HEK293 (cell line): ENCODE measurements around the gene ZCCHC24.

ENCODE experiments used
- CTCF ChIA-PET: fragments of 350-600 bp; formaldehyde crosslinking; extraction: SDS; loops from one replicate; lab custom pipeline; 2021; ENCODE audit warnings: antibody characterized with exemption; lab: Yijun Ruan, JAX
- POLR2A ChIA-PET: fragments of 300-600 bp; formaldehyde crosslinking; extraction: SDS; loops from one replicate; lab custom pipeline; 2020; ENCODE audit warnings: antibody characterized with exemption, inconsistent platforms; lab: Yijun Ruan, JAX
- H3K27ac ChIP-seq: fragments of 200-500 bp; sonication (Bioruptor generic); 2 replicates; pipeline ENCODE4 v1.5.1; 2014; ENCODE audit warnings: low read depth, low read length, control low read depth, inconsistent platforms; ENCODE audit errors: extremely low read depth
- H3K36me3 ChIP-seq, 2 experiments: fragments of 200-500 bp in 1 of 2; sonication (Bioruptor generic) in 1 of 2; 1 replicate in 1 of 2; 2 replicates in 1 of 2; pipeline ENCODE4 v1.5.1; 2014 to 2017; ENCODE audit warnings: inconsistent platforms in 2 of 2, low read length in 2 of 2; ENCODE audit not compliant: control insufficient read depth in 2 of 2, insufficient read depth in 1 of 2
- H3K4me1 ChIP-seq: fragments of 200-500 bp; sonication (Bioruptor generic); 2 replicates; pipeline ENCODE4 v1.5.1; 2014; ENCODE audit warnings: mild to moderate bottlenecking, low read length, inconsistent platforms; ENCODE audit not compliant: control insufficient read depth, insufficient read depth
- H3K4me3 ChIP-seq: 2 replicates; pipeline ENCODE4 v1.5.1; 2011; ENCODE audit warnings: low read depth, mild to moderate bottlenecking, control low read depth, low read length, moderate library complexity
- H3K9me3 ChIP-seq: fragments of 200-500 bp; sonication (Bioruptor generic); 2 replicates; pipeline ENCODE4 v1.5.1; 2014; ENCODE audit warnings: low read depth, low read length, inconsistent platforms; ENCODE audit not compliant: control insufficient read depth, insufficient read depth
- OVOL3 ChIP-seq: fragments of 450-650 bp; formaldehyde crosslinking; IDR thresholded peaks from 2 replicates; pipeline ENCODE4 v1.5.1; 2016; ENCODE audit warnings: missing biosample characterization, missing genetic modification characterization
- SALL2 ChIP-seq: fragments of 450-650 bp; formaldehyde crosslinking; IDR thresholded peaks from 2 replicates; pipeline ENCODE4 v1.5.0; 2017; ENCODE audit warnings: missing biosample characterization, mild to moderate bottlenecking, missing genetic modification characterization, borderline replicate concordance
- ZBTB17 ChIP-seq: fragments of 450-650 bp; formaldehyde crosslinking; IDR thresholded peaks from 2 replicates; pipeline ENCODE4 v1.5.1; 2016; ENCODE audit warnings: missing biosample characterization, missing genetic modification characterization
- ZBTB20 ChIP-seq: fragments of 450-650 bp; formaldehyde crosslinking; IDR thresholded peaks from 2 replicates; pipeline ENCODE4 v1.5.1; 2016; ENCODE audit warnings: missing biosample characterization, missing genetic modification characterization
- ZFHX2 ChIP-seq: fragments of 450-650 bp; formaldehyde crosslinking; conservative IDR thresholded peaks from 2 replicates; pipeline ENCODE4 v1.5.1; 2016; ENCODE audit warnings: missing biosample characterization, missing genetic modification characterization
- ZFP69B ChIP-seq: fragments of 450-650 bp; formaldehyde crosslinking; IDR thresholded peaks from 2 replicates; pipeline ENCODE4 v1.5.1; 2016; ENCODE audit warnings: missing biosample characterization, missing genetic modification characterization
- ZNF10 ChIP-seq: fragments of 450-650 bp; formaldehyde crosslinking; IDR thresholded peaks from 2 replicates; pipeline ENCODE4 v1.5.1; 2017; ENCODE audit warnings: missing biosample characterization, missing genetic modification characterization
- ZNF132 ChIP-seq: fragments of 450-650 bp; formaldehyde crosslinking; IDR thresholded peaks from 2 replicates; pipeline ENCODE4 v1.5.1; 2017; ENCODE audit warnings: missing biosample characterization, missing genetic modification characterization, borderline replicate concordance
- ZNF146 ChIP-seq: fragments of 450-650 bp; formaldehyde crosslinking; IDR thresholded peaks from 2 replicates; pipeline ENCODE4 v1.5.1; 2016; ENCODE audit warnings: missing biosample characterization, missing genetic modification characterization
- ZNF221 ChIP-seq: fragments of 450-650 bp; formaldehyde crosslinking; IDR thresholded peaks from 2 replicates; pipeline ENCODE4 v1.5.1; 2017; ENCODE audit warnings: missing biosample characterization, missing genetic modification characterization, borderline replicate concordance
- ZNF223 ChIP-seq: fragments of 450-650 bp; formaldehyde crosslinking; IDR thresholded peaks from 2 replicates; pipeline ENCODE4 v1.5.1; 2016; ENCODE audit warnings: missing biosample characterization, missing genetic modification characterization
- ZNF335 ChIP-seq: fragments of 450-650 bp; formaldehyde crosslinking; conservative IDR thresholded peaks from 2 replicates; pipeline ENCODE4 v1.5.1; 2016; ENCODE audit warnings: missing biosample characterization, missing genetic modification characterization
- ZNF354C ChIP-seq: fragments of 450-650 bp; formaldehyde crosslinking; IDR thresholded peaks from 2 replicates; pipeline ENCODE4 v1.5.1; 2016; ENCODE audit warnings: missing biosample characterization, missing genetic modification characterization, low read depth, borderline replicate concordance
- ZNF394 ChIP-seq: fragments of 450-650 bp; formaldehyde crosslinking; IDR thresholded peaks from 2 replicates; pipeline ENCODE4 v1.5.1; 2016; ENCODE audit warnings: missing biosample characterization, missing genetic modification characterization, mild to moderate bottlenecking, moderate library complexity, borderline replicate concordance
- ZNF416 ChIP-seq: fragments of 450-650 bp; formaldehyde crosslinking; IDR thresholded peaks from 2 replicates; pipeline ENCODE4 v1.5.1; 2016; ENCODE audit warnings: missing biosample characterization, missing genetic modification characterization
- ZNF501 ChIP-seq: fragments of 450-650 bp; formaldehyde crosslinking; IDR thresholded peaks from 2 replicates; pipeline ENCODE4 v1.5.1; 2016; ENCODE audit warnings: missing biosample characterization, missing genetic modification characterization
- ZNF521 ChIP-seq: fragments of 450-650 bp; formaldehyde crosslinking; IDR thresholded peaks from 2 replicates; pipeline ENCODE4 v1.5.1; 2017; ENCODE audit warnings: missing biosample characterization, mild to moderate bottlenecking, missing genetic modification characterization
- ZNF623 ChIP-seq: fragments of 450-650 bp; formaldehyde crosslinking; IDR thresholded peaks from 2 replicates; pipeline ENCODE4 v1.5.1; 2016; ENCODE audit warnings: missing biosample characterization, missing genetic modification characterization
- ZNF660 ChIP-seq: fragments of 450-650 bp; IDR thresholded peaks from 2 replicates; pipeline ENCODE4 v1.5.1; 2018; ENCODE audit warnings: missing biosample characterization, mild to moderate bottlenecking, missing genetic modification characterization
- TF ChIP-seq, protein P1 (sequence below): fragments of 450-650 bp; formaldehyde crosslinking; IDR thresholded peaks from 2 replicates; pipeline ENCODE4 v1.5.1; 2016; ENCODE audit warnings: missing biosample characterization, missing genetic modification characterization
- TF ChIP-seq, protein P2 (sequence below): fragments of 450-650 bp; formaldehyde crosslinking; IDR thresholded peaks from 2 replicates; pipeline ENCODE4 v1.5.1; 2016; ENCODE audit warnings: missing biosample characterization, missing genetic modification characterization
- TF ChIP-seq, protein P3 (sequence below): fragments of 450-650 bp; formaldehyde crosslinking; IDR thresholded peaks from 2 replicates; pipeline ENCODE4 v1.5.1; 2016; ENCODE audit warnings: missing biosample characterization, missing genetic modification characterization
- TF ChIP-seq, protein P4 (sequence below): fragments of 450-650 bp; formaldehyde crosslinking; IDR thresholded peaks from 2 replicates; pipeline ENCODE4 v1.5.1; 2016; ENCODE audit warnings: missing biosample characterization, missing genetic modification characterization
- TF ChIP-seq, protein P5 (sequence below): fragments of 450-650 bp; formaldehyde crosslinking; IDR thresholded peaks from 2 replicates; pipeline ENCODE4 v1.5.1; 2016; ENCODE audit warnings: missing biosample characterization, missing genetic modification characterization

The ZCCHC24 gene

DNA sequence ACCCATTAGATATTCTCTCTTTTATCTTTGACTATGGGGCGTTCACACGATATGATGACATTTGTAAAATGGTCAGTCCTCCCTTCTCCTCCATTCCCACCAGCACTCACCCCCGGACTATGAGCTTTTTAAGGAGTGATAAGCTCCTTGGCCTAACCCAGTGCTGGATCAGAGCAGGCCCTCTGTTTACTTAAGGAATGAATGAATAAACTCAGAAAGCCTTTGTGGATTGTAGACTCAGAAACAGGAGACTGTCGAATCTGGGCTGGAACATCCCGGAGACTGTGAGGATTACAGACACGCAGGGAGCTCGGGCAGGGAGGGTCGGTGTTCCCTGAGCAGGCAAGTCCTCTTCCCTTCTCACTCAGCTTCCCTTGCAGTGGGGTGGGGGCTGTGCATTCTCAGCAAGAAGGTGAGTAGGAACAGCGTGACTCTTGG lies 6.8 kb upstream of the ZCCHC24 start (continued):
- TF ChIP-seq SALL2 (tag by site-specific recombination) (no peak), ZFP69B (tag by site-specific recombination) (no peak)
- TF ChIP-seq, protein P1, sequence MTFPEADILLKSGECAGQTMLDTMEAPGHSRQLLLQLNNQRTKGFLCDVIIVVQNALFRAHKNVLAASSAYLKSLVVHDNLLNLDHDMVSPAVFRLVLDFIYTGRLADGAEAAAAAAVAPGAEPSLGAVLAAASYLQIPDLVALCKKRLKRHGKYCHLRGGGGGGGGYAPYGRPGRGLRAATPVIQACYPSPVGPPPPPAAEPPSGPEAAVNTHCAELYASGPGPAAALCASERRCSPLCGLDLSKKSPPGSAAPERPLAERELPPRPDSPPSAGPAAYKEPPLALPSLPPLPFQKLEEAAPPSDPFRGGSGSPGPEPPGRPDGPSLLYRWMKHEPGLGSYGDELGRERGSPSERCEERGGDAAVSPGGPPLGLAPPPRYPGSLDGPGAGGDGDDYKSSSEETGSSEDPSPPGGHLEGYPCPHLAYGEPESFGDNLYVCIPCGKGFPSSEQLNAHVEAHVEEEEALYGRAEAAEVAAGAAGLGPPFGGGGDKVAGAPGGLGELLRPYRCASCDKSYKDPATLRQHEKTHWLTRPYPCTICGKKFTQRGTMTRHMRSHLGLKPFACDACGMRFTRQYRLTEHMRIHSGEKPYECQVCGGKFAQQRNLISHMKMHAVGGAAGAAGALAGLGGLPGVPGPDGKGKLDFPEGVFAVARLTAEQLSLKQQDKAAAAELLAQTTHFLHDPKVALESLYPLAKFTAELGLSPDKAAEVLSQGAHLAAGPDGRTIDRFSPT (tag by site-specific recombination) = no peak
- TF ChIP-seq, protein P2, sequence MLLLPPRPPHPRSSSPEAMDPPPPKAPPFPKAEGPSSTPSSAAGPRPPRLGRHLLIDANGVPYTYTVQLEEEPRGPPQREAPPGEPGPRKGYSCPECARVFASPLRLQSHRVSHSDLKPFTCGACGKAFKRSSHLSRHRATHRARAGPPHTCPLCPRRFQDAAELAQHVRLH = no peak

DNA sequence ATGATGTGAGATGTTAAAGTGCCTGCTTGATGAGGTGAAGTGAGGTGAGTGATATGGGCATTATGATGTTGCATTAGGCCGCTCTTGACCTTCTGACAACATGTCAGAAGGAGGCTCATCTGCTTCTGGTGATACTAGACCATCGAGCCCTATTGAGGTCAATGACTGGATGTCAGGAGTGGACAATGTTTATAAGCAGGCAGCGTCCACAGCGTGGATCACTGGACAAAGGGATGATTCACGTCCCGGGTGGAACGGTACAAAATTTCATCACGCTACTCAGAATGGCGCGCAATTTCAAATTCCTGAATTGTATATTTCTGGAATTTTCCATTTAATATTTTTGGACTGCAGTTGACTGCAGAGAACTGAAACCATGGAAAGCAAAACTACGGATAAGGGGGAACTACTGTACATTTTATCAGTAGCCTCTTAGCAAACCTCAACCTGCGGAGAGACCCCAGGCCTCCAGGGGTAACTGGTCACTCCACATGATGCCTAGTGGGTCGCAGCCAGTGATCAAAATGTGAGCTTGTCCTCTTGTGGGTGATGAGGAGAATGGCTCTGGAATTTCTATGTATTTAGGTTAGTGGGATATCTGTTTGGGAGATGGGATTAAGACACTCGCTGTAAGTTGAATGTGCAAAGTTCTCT lies 5.7 kb upstream of the ZCCHC24 start:
- POLR2A ChIA-PET = no interaction called here
- H3K9me3 ChIP-seq = no peaks in the 10 kb centered on the region
- peaks cover 6% of the 10 kb centered on the region; the same call in 1 of the 2 replicates for H3K4me1 ChIP-seq
- no peak overlapping the region for H3K27ac ChIP-seq
- no peaks in the 10 kb centered on the region for H3K36me3 ChIP-seq
- CTCF ChIA-PET = no interaction called here
- H3K4me3 ChIP-seq = no peak overlapping the region
- TF ChIP-seq ZNF623 (tag by site-specific recombination) (no peak), ZNF335 (no peak), ZNF223 (no peak), OVOL3 (tag by site-specific recombination) (no peak), ZNF132 (no peak), ZNF660 (tag by site-specific recombination) (no peak), ZNF146 (tag by site-specific recombination) (no peak), ZFHX2 (tag by site-specific recombination) (no peak), ZNF10 (tag by site-specific recombination) (no peak), ZNF416 (tag by site-specific recombination) (no peak)
- TF ChIP-seq, protein P3, sequence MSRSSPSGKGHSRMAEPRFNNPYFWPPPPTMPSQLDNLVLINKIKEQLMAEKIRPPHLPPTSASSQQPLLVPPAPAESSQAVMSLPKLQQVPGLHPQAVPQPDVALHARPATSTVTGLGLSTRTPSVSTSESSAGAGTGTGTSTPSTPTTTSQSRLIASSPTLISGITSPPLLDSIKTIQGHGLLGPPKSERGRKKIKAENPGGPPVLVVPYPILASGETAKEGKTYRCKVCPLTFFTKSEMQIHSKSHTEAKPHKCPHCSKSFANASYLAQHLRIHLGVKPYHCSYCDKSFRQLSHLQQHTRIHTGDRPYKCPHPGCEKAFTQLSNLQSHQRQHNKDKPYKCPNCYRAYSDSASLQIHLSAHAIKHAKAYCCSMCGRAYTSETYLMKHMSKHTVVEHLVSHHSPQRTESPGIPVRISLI = no peak

DNA sequence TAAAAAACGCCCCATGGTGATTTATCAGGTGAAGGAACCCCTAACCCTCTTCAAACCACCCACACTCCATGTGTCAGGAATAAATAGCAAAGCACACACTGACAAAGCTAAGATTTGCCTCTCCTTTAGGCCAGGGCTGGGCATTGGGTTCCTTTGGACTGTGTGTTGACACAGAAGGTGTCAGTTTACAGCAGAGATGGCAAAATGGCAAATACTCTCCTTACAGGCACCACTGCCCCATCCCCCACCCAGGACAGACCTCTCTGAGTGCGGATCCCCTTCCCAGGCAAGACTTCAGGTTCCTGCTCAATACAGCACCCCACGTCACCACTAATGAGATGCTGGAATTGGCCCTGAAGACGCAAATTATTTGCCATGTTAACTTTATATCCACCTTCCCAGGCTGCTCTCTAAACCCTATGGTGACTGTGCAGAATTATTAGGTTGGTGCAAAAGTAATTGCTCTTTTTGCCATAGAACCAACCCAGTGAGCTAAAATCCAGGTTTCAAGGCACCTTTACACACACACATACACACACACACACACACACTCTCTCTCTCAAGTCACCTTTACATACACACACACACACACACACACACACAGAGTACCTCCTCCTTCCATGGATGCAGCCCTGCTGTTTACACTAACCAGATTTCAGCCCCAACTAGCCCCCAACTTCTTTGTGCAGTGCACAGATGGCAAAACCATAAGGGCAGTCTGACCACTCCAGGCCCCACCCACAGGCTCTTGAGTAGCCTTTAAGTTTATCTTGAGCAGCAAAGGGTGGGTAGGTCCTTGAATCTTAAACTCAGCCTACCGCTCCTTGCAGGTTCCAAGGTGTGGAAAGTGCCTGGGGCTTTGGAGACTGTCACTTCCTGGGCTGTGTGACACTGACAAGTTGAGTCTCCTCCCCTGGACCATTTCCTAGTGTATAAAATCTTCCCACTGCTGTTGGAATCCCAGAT lies 4.0 kb upstream of the ZCCHC24 start:
- Histone ChIP-seq H3K4me3 (no peak overlapping the region), H3K4me1 (peaks cover 9% of the 10 kb centered on the region; the same call in 1 of the 2 replicates), H3K9me3 (no peaks in the 10 kb centered on the region), H3K27ac (no peak overlapping the region), H3K36me3 (no peaks in the 10 kb centered on the region)
- ChIA-PET POLR2A (interaction anchor here (1.0 kb wide), 1 partner anchor 18 kb away, joined by 3 read pairs; no protein-coding TSS in a partner anchor), CTCF (interaction anchor here (0.6 to 1.0 kb wide), 2 partner anchors 17 to 18 kb away, joined by 3 read pairs; no protein-coding TSS in a partner anchor)
- no peak for TF ChIP-seq ZNF354C
- TF ChIP-seq ZNF501 (tag by site-specific recombination) = no peak
- TF ChIP-seq ZNF521 (tag by site-specific recombination) = no peak
- TF ChIP-seq ZBTB17 (tag by site-specific recombination) = 0 out of 2 replicates have a peak, but pooled peaks have one; percentile 17
- TF ChIP-seq ZNF10 (tag by site-specific recombination) = peak; percentile 86
- TF ChIP-seq ZBTB20 = peak; percentile 67
- TF ChIP-seq ZNF221 = no peak
- TF ChIP-seq ZNF394 = no peak
- TF ChIP-seq, protein P4, sequence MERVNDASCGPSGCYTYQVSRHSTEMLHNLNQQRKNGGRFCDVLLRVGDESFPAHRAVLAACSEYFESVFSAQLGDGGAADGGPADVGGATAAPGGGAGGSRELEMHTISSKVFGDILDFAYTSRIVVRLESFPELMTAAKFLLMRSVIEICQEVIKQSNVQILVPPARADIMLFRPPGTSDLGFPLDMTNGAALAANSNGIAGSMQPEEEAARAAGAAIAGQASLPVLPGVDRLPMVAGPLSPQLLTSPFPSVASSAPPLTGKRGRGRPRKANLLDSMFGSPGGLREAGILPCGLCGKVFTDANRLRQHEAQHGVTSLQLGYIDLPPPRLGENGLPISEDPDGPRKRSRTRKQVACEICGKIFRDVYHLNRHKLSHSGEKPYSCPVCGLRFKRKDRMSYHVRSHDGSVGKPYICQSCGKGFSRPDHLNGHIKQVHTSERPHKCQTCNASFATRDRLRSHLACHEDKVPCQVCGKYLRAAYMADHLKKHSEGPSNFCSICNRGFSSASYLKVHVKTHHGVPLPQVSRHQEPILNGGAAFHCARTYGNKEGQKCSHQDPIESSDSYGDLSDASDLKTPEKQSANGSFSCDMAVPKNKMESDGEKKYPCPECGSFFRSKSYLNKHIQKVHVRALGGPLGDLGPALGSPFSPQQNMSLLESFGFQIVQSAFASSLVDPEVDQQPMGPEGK (tag by site-specific recombination) = peak; percentile 36; the same call in 1 of the 2 replicates
- TF ChIP-seq, protein P5, sequence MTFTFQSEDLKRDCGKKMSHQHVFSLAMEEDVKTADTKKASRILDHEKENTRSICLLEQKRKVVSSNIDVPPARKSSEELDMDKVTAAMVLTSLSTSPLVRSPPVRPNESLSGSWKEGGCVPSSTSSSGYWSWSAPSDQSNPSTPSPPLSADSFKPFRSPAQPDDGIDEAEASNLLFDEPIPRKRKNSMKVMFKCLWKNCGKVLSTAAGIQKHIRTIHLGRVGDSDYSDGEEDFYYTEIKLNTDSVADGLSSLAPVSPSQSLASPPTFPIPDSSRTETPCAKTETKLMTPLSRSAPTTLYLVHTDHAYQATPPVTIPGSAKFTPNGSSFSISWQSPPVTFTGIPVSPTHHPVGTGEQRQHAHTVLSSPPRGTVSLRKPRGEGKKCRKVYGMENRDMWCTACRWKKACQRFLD (tag by site-specific recombination) = no peak
